8988T (cell line): ENCODE results near the gene TBRG4.

Experiments used
- DNase-seq: peaks from one replicate; pipeline ENCODE4 v3.0.0; 2011

Gene TBRG4

DNA sequence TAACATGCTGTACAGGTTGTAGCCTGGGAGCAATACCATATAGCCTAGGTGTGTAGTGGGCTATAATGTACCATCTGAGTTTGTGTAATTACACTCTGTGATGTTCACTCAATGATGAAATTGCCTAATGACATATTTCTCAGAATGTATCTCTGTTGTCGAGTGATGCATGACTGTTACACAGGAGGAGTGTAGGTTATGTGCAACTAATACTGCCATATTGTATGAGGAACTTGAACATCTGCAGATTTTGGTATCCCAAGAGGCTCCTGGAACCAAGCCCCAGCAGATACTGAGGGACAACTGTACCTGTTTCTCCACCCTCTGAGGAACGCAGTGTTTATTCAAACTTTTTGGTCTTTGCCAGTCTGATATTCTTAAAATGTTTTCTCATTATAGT lies 61.3 kb downstream of the TBRG4 start:
- no peak for DNase-seq
